Measurements from ENCODE around the gene SPRN.
A peak's percentile ranks its signal among the peaks of the same experiment; 100 is the strongest.
"Not testable (repeated sequence)": the region's sequence is repeated elsewhere in the genome, so short reads cannot be mapped to it uniquely, and the experiment has no call there.

The SPRN gene

DNA sequence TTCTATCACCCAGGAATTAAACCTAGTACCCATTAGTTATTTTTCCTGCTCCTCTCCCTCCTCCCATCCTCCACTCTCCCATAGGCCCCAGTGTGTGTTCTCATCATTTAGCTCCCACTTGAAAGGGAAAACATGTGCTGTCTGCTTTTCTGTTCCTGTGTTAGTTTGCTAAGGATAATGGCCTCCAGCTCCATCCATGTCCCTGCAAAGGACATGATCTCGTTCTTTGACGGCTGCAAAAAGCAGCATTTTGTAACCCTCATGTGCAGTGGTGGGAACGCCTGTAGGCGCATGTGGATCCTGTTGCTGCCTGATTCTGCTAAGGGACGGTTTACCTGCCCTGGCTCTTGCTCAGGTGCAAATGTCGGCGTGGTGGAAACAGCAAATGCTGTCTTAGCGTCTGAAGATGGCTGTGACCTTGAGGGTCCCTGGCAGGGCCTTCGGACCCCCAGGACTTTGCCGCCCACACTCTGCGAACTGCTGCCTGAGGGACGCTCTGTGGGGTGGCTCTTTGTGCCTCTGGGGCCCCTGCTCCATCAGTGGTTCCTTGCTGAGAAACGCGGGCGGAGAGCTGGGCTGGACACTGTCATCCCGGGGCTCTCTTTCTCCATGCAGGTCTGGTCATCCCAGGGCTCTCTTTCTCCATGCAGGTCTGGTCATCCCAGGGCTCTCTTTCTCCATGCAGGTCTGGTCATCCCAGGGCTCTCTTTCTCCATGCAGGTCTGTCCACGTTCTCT lies 36.0 kb downstream of the SPRN start:
- Histone ChIP-seq H3K9me2 (replicated peaks; ENCODE audit: insufficient read depth, low read length) (no peaks in the 10 kb centered on the region), H3K36me3 (replicated peaks; ENCODE audit: insufficient read depth, low read length) (no peaks in the 10 kb centered on the region), H4K20me1 (ENCODE audit: insufficient read depth, low read length) (no peaks in the 10 kb centered on the region), H3K9me3 (replicated peaks; ENCODE audit: insufficient read depth, low read length) (no peaks in the 10 kb centered on the region), H3K9ac (ENCODE audit: low read length) (peak overlapping the region; percentile 76), H3F3A (ENCODE audit: insufficient read depth, low read length) (peaks cover 29% of the 10 kb centered on the region), H3K79me2 (ENCODE audit: low read length) (0 out of 2 replicates have a peak, but pooled peaks cover 14% of the 10 kb centered on the region), H3K27ac (ENCODE audit: low read length) (peak overlapping the region; percentile 88), H2AFZ (ENCODE audit: low read length) (peak overlapping the region; percentile 59), H3K4me2 (ENCODE audit: low read depth, low read length) (peak overlapping the region; percentile 92), H3K4me1 (ENCODE audit: low read length) (peaks cover 24% of the 10 kb centered on the region), H3K27me3 (replicated peaks; ENCODE audit: insufficient read depth, low read length) (no peaks in the 10 kb centered on the region), H3K4me3 (ENCODE audit: low read length) (peak overlapping the region; percentile 68)
- TF ChIP-seq, protein P1, sequence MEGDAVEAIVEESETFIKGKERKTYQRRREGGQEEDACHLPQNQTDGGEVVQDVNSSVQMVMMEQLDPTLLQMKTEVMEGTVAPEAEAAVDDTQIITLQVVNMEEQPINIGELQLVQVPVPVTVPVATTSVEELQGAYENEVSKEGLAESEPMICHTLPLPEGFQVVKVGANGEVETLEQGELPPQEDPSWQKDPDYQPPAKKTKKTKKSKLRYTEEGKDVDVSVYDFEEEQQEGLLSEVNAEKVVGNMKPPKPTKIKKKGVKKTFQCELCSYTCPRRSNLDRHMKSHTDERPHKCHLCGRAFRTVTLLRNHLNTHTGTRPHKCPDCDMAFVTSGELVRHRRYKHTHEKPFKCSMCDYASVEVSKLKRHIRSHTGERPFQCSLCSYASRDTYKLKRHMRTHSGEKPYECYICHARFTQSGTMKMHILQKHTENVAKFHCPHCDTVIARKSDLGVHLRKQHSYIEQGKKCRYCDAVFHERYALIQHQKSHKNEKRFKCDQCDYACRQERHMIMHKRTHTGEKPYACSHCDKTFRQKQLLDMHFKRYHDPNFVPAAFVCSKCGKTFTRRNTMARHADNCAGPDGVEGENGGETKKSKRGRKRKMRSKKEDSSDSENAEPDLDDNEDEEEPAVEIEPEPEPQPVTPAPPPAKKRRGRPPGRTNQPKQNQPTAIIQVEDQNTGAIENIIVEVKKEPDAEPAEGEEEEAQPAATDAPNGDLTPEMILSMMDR (IDR thresholded peaks at IDR 0.05; ENCODE audit: low read length) = no peak
- no peak for TF ChIP-seq EZH2phosphoT487 (IDR thresholded peaks at IDR 0.05; ENCODE audit: low read length)
- TF ChIP-seq EZH2 (optimal IDR thresholded peaks at IDR 0.05; ENCODE audit: low read depth, low read length) = no peak
- peak; percentile 54 for DNase-seq

DNA sequence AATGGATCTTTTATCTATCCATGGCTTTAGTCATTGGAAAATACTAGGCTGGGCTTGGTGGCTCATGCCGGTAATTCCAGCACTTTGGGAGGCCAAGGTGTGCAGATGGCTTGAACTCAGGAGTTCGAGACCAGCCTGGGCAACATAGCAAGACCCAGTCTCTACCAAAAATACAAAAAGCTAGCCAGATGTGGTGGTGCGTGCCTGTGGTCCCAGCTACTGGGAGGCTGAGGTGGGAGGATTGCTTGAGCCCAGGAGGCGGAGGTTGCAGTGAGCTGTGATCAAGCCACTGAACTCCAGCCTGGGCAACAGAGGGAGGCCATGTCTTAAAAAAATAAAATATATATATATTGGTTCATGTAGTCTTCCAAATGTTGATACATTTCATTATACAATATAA lies 37.5 kb downstream of the SPRN start:
- Histone ChIP-seq H3F3A (ENCODE audit: insufficient read depth, low read length) (peaks cover 29% of the 10 kb centered on the region), H3K4me1 (ENCODE audit: low read length) (peaks cover 24% of the 10 kb centered on the region), H3K79me2 (ENCODE audit: low read length) (0 out of 2 replicates have a peak, but pooled peaks cover 14% of the 10 kb centered on the region)
- H2AFZ ChIP-seq (ENCODE audit: low read length); H3K4me3 ChIP-seq (ENCODE audit: low read length); H3K4me2 ChIP-seq (ENCODE audit: low read depth, low read length); H3K27ac ChIP-seq (ENCODE audit: low read length); H3K9ac ChIP-seq (ENCODE audit: low read length); H3K36me3 ChIP-seq (replicated peaks; ENCODE audit: insufficient read depth, low read length); DNase-seq; H4K20me1 ChIP-seq (ENCODE audit: insufficient read depth, low read length); H3K9me3 ChIP-seq (replicated peaks; ENCODE audit: insufficient read depth, low read length); H3K9me2 ChIP-seq (replicated peaks; ENCODE audit: insufficient read depth, low read length); H3K27me3 ChIP-seq (replicated peaks; ENCODE audit: insufficient read depth, low read length): not testable (repeated sequence)

DNA sequence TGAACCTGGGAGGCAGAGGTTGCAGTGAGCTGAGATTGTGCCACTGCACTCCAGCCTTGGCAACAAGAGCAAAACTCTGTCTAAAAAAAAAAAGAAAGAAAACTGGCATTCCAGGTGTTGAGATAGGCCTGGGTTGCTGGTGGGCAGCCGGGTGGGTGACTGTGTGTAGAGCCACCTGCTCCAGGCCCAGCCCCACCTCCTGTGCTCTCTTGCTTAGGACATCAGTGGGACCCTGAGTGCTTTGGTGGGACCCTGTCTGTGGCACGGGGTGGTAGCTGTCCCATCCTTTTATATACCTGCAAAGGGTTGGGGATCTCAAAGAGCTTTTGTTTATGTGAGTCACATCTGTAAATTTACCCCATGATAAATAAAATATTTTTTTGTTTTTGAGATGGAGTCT lies 39.2 kb downstream of the SPRN start:
- no peak overlapping the region for H3K27ac ChIP-seq (ENCODE audit: low read length)
- H3F3A ChIP-seq (ENCODE audit: insufficient read depth, low read length) = peaks cover 22% of the 10 kb centered on the region

More for the DNA sequence above, 39.2 kb downstream of the SPRN start:
- H3K79me2 ChIP-seq (ENCODE audit: low read length) = 0 out of 2 replicates have a peak, but pooled peaks cover 9% of the 10 kb centered on the region
- H3K9ac ChIP-seq (ENCODE audit: low read length) = no peak overlapping the region
- no peaks in the 10 kb centered on the region for H3K36me3 ChIP-seq (replicated peaks; ENCODE audit: insufficient read depth, low read length)
- no peaks in the 10 kb centered on the region for H4K20me1 ChIP-seq (ENCODE audit: insufficient read depth, low read length)
- H3K4me3 ChIP-seq (ENCODE audit: low read length) = no peak overlapping the region
- H2AFZ ChIP-seq (ENCODE audit: low read length) = no peak overlapping the region
- DNase-seq = no peak
- H3K4me1 ChIP-seq (ENCODE audit: low read length) = peaks cover 7% of the 10 kb centered on the region
- no peak overlapping the region for H3K4me2 ChIP-seq (ENCODE audit: low read depth, low read length)
- no peaks in the 10 kb centered on the region for H3K9me2 ChIP-seq (replicated peaks; ENCODE audit: insufficient read depth, low read length)
- no peaks in the 10 kb centered on the region for H3K27me3 ChIP-seq (replicated peaks; ENCODE audit: insufficient read depth, low read length)
- TF ChIP-seq EZH2phosphoT487 (IDR thresholded peaks at IDR 0.05; ENCODE audit: low read length) (no peak), EZH2 (optimal IDR thresholded peaks at IDR 0.05; ENCODE audit: low read depth, low read length) (no peak)
- TF ChIP-seq, protein P1 (IDR thresholded peaks at IDR 0.05; ENCODE audit: low read length) = no peak
- no peaks in the 10 kb centered on the region for H3K9me3 ChIP-seq (replicated peaks; ENCODE audit: insufficient read depth, low read length)
